H4 (cell line): ENCODE data around the gene RAP1A. TPM values are rescaled to one million over a fixed set of nuclear protein-coding genes. Genes with fewer than 3 reads are reported as not detected.
A peak's percentile ranks its signal among the peaks of the same experiment; 100 is the strongest.

ENCODE experiments used
- DNase-seq: peaks from one replicate; pipeline ENCODE4 v3.0.0-alpha.2; 2015; ENCODE audit warnings: low spot score
- total RNA-seq: library from RNA; depleted of rRNA; stranded (reverse); fragments of >200 nt; shearing (Covaris generic); gene quantifications from 2 replicates; pipeline ENCODE4 v1.2.3, GENCODE V29; 2014; rRNA removed

RAP1A gene
- 20.0 and 32.4 TPM in 2 replicates for total RNA-seq

- DNase-seq, result peak; percentile 81
Measured at GRCh38 chr1:111619635-111620440, at the start of gene RAP1A. TSS of gene RAP1A (plus strand) at chr1:111619789. CDS start at chr1:111691361, 71,572 bp downstream.

- no peak for DNase-seq
Measured at GRCh38 chr1:111569913-111570312, 49.7 kb upstream of the RAP1A start.

GRCh38 chr1:111570781-111571181 lies 48.8 kb upstream of the RAP1A start:
- no peak for DNase-seq

GRCh38 chr1:111571239-111571638 lies 48.4 kb upstream of the RAP1A start:
- DNase-seq, result no peak

GRCh38 chr1:111571987-111572386 lies 47.6 kb upstream of the RAP1A start:
- peak; percentile 18 for DNase-seq

- no peak for DNase-seq
Measured at GRCh38 chr1:111576547-111576946, 43.0 kb upstream of the RAP1A start.

- DNase-seq, result no peak
Measured at GRCh38 chr1:111577814-111578213, 41.8 kb upstream of the RAP1A start.

- no peak for DNase-seq
Measured at GRCh38 chr1:111581166-111581565, 38.4 kb upstream of the RAP1A start.

GRCh38 chr1:111582016-111582415 lies 37.6 kb upstream of the RAP1A start:
- DNase-seq, result no peak

- DNase-seq, result no peak
Measured at GRCh38 chr1:111582644-111583618, 36.7 kb upstream of the RAP1A start.

GRCh38 chr1:111585447-111586086 lies 34.0 kb upstream of the RAP1A start:
- no peak for DNase-seq

GRCh38 chr1:111586112-111586511 lies 33.5 kb upstream of the RAP1A start:
- DNase-seq, result no peak

- DNase-seq, result no peak
Measured at GRCh38 chr1:111587509-111588174, 31.9 kb upstream of the RAP1A start.

- DNase-seq, result no peak
Measured at GRCh38 chr1:111591937-111592336, 27.7 kb upstream of the RAP1A start.

GRCh38 chr1:111592389-111593361 lies 26.9 kb upstream of the RAP1A start:
- DNase-seq, result peak; percentile 85

- DNase-seq, result no peak
Measured at GRCh38 chr1:111593403-111594305, 25.9 kb upstream of the RAP1A start.

- DNase-seq, result no peak
Measured at GRCh38 chr1:111594306-111594693, 25.3 kb upstream of the RAP1A start.

- no peak for DNase-seq
Measured at GRCh38 chr1:111595807-111596206, 23.8 kb upstream of the RAP1A start.

GRCh38 chr1:111596499-111596898 lies 23.1 kb upstream of the RAP1A start:
- DNase-seq, result no peak
